TTC549 (cell line): ENCODE measurements around the gene PPM1F.
"Not testable (repeated sequence)": the region's sequence is repeated elsewhere in the genome, so short reads cannot be mapped to it uniquely, and the experiment has no call there.

Source experiments
- FAIRE-seq: peaks from 2 replicates; lab custom pipeline; 2012; peaks lifted over from hg19 to GRCh38; lab: Jason Lieb, UNC

PPM1F gene

GRCh38 chr22:21940521-21940920 is 12.1 kb downstream of the PPM1F start:
- FAIRE-seq, result no peak

GRCh38 chr22:21939935-21940334 is 12.7 kb downstream of the PPM1F start:
- not testable (repeated sequence) for FAIRE-seq

GRCh38 chr22:21939461-21939913 is 13.2 kb downstream of the PPM1F start:
- no peak for FAIRE-seq

- no peak for FAIRE-seq
Observed at GRCh38 chr22:21938906-21939305, 13.7 kb downstream of the PPM1F start.

- FAIRE-seq, result no peak
Observed at GRCh38 chr22:21938071-21938822, 14.4 kb downstream of the PPM1F start.

- no peak for FAIRE-seq
Observed at GRCh38 chr22:21937821-21938070, 14.9 kb downstream of the PPM1F start.

- FAIRE-seq, result no peak
Observed at GRCh38 chr22:21937041-21937820, 15.4 kb downstream of the PPM1F start.

GRCh38 chr22:21936151-21936775 is 16.4 kb downstream of the PPM1F start:
- FAIRE-seq, result no peak

- FAIRE-seq, result no peak
Observed at GRCh38 chr22:21933910-21934309, 18.7 kb downstream of the PPM1F start.

- FAIRE-seq, result no peak
Observed at GRCh38 chr22:21933413-21933812, 19.2 kb downstream of the PPM1F start.

- FAIRE-seq, result no peak
Observed at GRCh38 chr22:21932347-21932746, 20.3 kb downstream of the PPM1F start.

- no peak for FAIRE-seq
Observed at GRCh38 chr22:21931056-21931455, 21.6 kb downstream of the PPM1F start.

- FAIRE-seq, result no peak
Observed at GRCh38 chr22:21929253-21929652, 23.4 kb downstream of the PPM1F start.

GRCh38 chr22:21928048-21928447 is 24.6 kb downstream of the PPM1F start:
- FAIRE-seq, result no peak

GRCh38 chr22:21927174-21927823 is 25.3 kb downstream of the PPM1F start:
- FAIRE-seq, result no peak

- FAIRE-seq, result no peak
Observed at GRCh38 chr22:21926728-21927127, 25.9 kb downstream of the PPM1F start.

- no peak for FAIRE-seq
Observed at GRCh38 chr22:21923163-21923561, 29.5 kb downstream of the PPM1F start.

- no peak for FAIRE-seq
Observed at GRCh38 chr22:21922370-21923162, 30.1 kb downstream of the PPM1F start.

GRCh38 chr22:21921729-21922128 is 30.9 kb downstream of the PPM1F start:
- no peak for FAIRE-seq

- FAIRE-seq, result no peak
Observed at GRCh38 chr22:21921184-21921721, 31.4 kb downstream of the PPM1F start.

GRCh38 chr22:21920341-21921183 is 32.1 kb downstream of the PPM1F start:
- no peak for FAIRE-seq
